Testis (tissue), 3 donors: Measurements from ENCODE around the gene KRT74. TPM values are rescaled to one million over a fixed set of nuclear protein-coding genes. Genes with fewer than 3 reads are reported as not detected.

ENCODE experiments used
- DNase-seq: peaks from one replicate; pipeline ENCODE4 v3.0.0-alpha.2; 2019
- H3K27ac ChIP-seq, 2 donors: fragments of 200-600 bp; sonication (generic); one replicate each; pipeline ENCODE4 v1.5.1; 2019
- H3K27me3 ChIP-seq: fragments of 200-600 bp; sonication (generic); one replicate; pipeline ENCODE4 v1.5.1; 2019
- H3K36me3 ChIP-seq: fragments of 200-600 bp; sonication (generic); one replicate; pipeline ENCODE4 v1.5.1; 2017; ENCODE audit warnings: low read depth; ENCODE audit errors: missing control alignments
- H3K4me1 ChIP-seq: fragments of 200-600 bp; sonication (generic); one replicate; pipeline ENCODE4 v1.5.1; 2019
- H3K4me3 ChIP-seq, 2 donors: fragments of 200-600 bp; sonication (generic); one replicate each; pipeline ENCODE4 v1.5.1; 2017 to 2019
- H3K9me3 ChIP-seq: fragments of 200-600 bp; sonication (generic); one replicate; pipeline ENCODE4 v1.5.1; 2017
- POLR2A ChIP-seq: fragments of 450-650 bp; IDR thresholded peaks from one replicate; pipeline ENCODE4 v1.6.1; 2017; ENCODE audit warnings: antibody characterized with exemption, mild to moderate bottlenecking, moderate library complexity
- WGBS, 2 donors: methylation state at CpG; one replicate each; pipeline ENCODE4 v1.1.5; 2018; 5-methylcytosine and 5-hydroxymethylcytosine counted together
- intact Hi-C: fragments of 100-400 bp; cut with DNase I; formaldehyde crosslinking; loops from one replicate; pipeline ENCODE4 v1.15.1; 2023; ENCODE audit warnings: low total_unique reads
- polyA plus RNA-seq: library from polyadenylated mRNA; stranded (reverse); fragments of 350-450 nt; fragmentation: Illumina TruSeq; extraction: RNeasy Lipid Tissue Mini Kit (QIAGEN cat#74804); gene quantifications from one replicate; pipeline ENCODE4 v1.2.3, GENCODE V29; 2014; ENCODE audit warnings: low read depth, low replicate concordance; ENCODE audit not compliant: insufficient read depth
- total RNA-seq, 2 donors: library from RNA; depleted of rRNA; stranded (reverse); fragments of >200 nt; gene quantifications; one replicate each; pipeline ENCODE4 v1.2.3, GENCODE V29; 2016
- TF ChIP-seq, protein P1 (sequence below), 3 experiments: fragments of 450-650 bp in 2 of 3; fragments of 200-600 bp in 1 of 3; sonication (generic) in 1 of 3; IDR thresholded peaks; one replicate each; pipeline ENCODE4 v1.5.1; 2016 to 2019; ENCODE audit warnings: antibody characterized with exemption in 3 of 3, mild to moderate bottlenecking in 2 of 3, moderate library complexity in 1 of 3

Gene KRT74
- total and polyA plus RNA-seq, 3 donors from 2014 or later: 0.87 to 3.9 (median 2.2) TPM

DNA sequence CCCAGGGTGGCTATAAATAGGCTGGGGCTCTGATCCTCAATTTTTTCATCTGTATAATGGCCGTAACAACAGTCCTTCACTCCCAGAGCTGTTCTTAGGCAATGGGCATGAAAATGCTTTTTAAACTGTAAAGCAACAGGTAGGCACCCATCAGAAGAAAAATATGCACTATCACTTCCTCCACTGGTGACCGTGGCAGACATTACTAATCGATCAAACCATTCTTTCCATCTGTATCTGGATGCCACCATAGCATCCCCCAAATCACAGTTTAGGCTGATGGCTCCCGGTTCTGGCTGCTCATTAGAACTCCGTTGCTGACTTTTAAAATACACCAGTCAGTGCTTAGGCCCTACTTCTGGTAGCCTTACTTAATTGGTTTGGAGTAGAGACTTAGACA, 31.9 kb downstream of the KRT74 start:
- intact Hi-C loops: no loop called here
- no peak for TF ChIP-seq POLR2A
- TF ChIP-seq, protein P1, sequence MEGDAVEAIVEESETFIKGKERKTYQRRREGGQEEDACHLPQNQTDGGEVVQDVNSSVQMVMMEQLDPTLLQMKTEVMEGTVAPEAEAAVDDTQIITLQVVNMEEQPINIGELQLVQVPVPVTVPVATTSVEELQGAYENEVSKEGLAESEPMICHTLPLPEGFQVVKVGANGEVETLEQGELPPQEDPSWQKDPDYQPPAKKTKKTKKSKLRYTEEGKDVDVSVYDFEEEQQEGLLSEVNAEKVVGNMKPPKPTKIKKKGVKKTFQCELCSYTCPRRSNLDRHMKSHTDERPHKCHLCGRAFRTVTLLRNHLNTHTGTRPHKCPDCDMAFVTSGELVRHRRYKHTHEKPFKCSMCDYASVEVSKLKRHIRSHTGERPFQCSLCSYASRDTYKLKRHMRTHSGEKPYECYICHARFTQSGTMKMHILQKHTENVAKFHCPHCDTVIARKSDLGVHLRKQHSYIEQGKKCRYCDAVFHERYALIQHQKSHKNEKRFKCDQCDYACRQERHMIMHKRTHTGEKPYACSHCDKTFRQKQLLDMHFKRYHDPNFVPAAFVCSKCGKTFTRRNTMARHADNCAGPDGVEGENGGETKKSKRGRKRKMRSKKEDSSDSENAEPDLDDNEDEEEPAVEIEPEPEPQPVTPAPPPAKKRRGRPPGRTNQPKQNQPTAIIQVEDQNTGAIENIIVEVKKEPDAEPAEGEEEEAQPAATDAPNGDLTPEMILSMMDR (IDR thresholded peaks at IDR 0.05): no peak
- no peaks in the 10 kb centered on the region for H3K27me3 ChIP-seq
- 93 to 97% methylated on average over 5 of the region's 5 CpGs for WGBS, 2 donors
- H3K9me3 ChIP-seq: no peaks in the 10 kb centered on the region
- DNase-seq: no peak
- no peak overlapping the region for H3K27ac ChIP-seq
- no peaks in the 10 kb centered on the region for H3K36me3 ChIP-seq
- H3K4me3 ChIP-seq: no peak overlapping the region
- peaks cover 7% of the 10 kb centered on the region for H3K4me1 ChIP-seq

DNA sequence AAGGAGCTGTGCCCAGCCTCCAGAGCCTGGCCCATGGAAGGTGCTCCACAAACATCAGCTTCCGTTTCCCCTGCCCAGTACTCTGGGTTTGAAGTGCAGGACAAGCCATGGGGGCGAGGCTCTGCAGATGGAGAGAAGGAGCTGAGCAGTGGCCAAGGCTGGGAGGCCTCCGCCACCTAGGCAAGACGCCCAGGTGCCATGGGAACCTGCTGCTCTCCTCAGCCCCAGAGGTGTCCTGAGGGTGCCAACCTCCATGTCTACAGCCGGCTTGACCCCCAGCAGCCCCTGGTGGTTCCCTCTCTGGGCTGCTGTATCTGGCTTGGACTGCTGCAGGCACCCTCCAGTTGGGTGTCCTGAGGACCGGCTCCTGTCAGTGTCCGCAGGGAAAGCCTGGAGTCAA, 33.1 kb downstream of the KRT74 start:
- TF ChIP-seq POLR2A: no peak
- TF ChIP-seq, protein P1 (IDR thresholded peaks at IDR 0.05): no peak
- no peak overlapping the region for H3K4me3 ChIP-seq
- H3K4me1 ChIP-seq: peaks cover 7% of the 10 kb centered on the region
- H3K9me3 ChIP-seq: no peaks in the 10 kb centered on the region
- no peak for DNase-seq
- 95 to 98% methylated on average over 6 to 7 of the region's 7 CpGs for WGBS, 2 donors
- no peak overlapping the region for H3K27ac ChIP-seq
- no peaks in the 10 kb centered on the region for H3K36me3 ChIP-seq
- intact Hi-C loops: no loop called here
- no peaks in the 10 kb centered on the region for H3K27me3 ChIP-seq

DNA sequence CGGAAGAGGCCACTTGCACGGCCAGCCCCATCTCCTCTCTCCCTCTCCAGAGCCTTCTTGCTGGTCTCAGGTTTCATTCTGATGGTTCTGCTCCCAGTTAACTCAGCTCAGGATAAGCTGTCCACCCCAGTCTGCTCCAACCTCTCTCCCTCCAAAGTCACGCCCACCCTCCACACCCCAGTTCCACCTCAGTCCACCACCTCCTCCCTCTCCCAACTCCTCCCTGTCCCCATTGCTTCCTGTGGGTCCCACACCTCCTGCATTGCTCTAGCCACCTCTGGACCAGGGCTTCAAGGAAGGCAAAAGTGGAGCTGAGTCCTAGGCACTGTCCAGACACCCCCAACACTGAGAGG, 33.8 kb downstream of the KRT74 start:
- no peak for DNase-seq
- 89 to 95% methylated on average over 3 of the region's 3 CpGs for WGBS, 2 donors
- TF ChIP-seq POLR2A: no peak
- TF ChIP-seq, protein P1 (IDR thresholded peaks at IDR 0.05): no peak
- intact Hi-C loops: no loop called here
- Histone ChIP-seq H3K36me3 (no peaks in the 10 kb centered on the region), H3K27me3 (no peaks in the 10 kb centered on the region), H3K4me3 (no peak overlapping the region), H3K27ac (no peak overlapping the region), H3K4me1 (peaks cover 7% of the 10 kb centered on the region), H3K9me3 (no peaks in the 10 kb centered on the region)

DNA sequence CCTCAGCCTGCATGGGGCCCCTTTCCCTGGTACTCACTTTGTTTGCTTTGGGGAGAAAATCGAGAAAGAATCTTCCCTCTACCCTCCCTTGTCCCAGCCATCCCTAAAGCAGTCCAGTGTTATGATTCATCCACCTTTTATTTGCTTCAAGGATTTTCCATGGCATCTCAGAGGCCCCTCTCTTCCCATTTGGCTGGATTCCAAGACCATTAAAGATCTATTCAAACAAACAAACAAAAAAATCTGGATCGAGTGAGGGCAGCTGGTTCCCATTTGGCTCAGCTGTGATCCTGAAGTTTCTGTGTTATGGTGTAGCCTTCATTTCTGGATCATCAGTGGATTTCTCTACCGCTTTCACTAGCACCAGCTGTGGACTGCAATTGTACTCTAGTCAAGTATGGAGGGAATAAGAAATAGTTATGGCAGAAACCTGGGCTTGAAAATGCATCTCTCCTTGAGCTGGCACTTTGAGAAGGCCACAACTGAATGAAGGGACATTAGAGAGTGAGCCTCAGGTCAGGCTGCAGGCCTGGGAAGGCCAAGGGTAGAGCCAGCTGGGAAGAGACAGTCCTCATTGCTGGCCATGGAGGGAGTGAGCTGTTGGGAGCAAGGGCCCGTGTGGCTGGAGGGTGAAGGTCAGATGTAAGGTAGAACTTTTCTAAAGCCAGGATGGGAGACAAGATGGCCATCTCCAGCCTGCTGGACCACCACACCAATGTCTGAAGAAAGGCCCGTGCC, 34.4 kb downstream of the KRT74 start:
- H3K4me3 ChIP-seq: no peak overlapping the region
- WGBS, 2 donors: 57 to 62% methylated on average over 5 of the region's 5 CpGs
- no peak for DNase-seq
- H3K27ac ChIP-seq: no peak overlapping the region
- H3K36me3 ChIP-seq: no peaks in the 10 kb centered on the region
- no peaks in the 10 kb centered on the region for H3K9me3 ChIP-seq
- TF ChIP-seq POLR2A: no peak
- TF ChIP-seq, protein P1 (IDR thresholded peaks at IDR 0.05): no peak
- H3K27me3 ChIP-seq: no peaks in the 10 kb centered on the region
- peaks cover 7% of the 10 kb centered on the region for H3K4me1 ChIP-seq
- intact Hi-C loops: no loop called here

DNA sequence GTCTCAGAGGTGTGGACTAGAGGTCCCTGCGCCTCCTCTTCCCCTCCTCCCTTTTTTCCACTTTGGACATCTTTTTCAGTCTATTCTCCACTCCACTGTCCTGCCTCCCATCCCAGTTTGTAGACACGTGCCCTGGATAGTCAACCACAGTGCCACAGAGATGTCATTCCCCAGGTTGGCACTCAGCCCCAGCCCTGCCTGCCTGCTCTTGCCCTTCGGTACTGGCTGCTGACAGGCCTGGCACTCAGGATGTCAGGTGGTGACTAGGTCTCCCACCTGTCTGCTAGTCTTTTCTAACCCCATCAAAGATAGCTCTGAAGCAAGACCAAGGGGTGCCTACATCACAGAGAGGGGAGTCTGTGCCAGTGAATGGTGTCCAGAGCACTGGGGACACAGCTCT, 36.5 kb downstream of the KRT74 start:
- Histone ChIP-seq H3K27me3 (no peaks in the 10 kb centered on the region), H3K9me3 (no peaks in the 10 kb centered on the region), H3K4me1 (peaks cover 7% of the 10 kb centered on the region), H3K4me3 (no peak overlapping the region), H3K36me3 (no peaks in the 10 kb centered on the region), H3K27ac (no peak overlapping the region)
- intact Hi-C loops: no loop called here
- no peak for TF ChIP-seq POLR2A
- TF ChIP-seq, protein P1 (IDR thresholded peaks at IDR 0.05): no peak
- 91 to 98% methylated on average over 3 of the region's 3 CpGs for WGBS, 2 donors
- DNase-seq: no peak
